NT2/D1 (cell line): ENCODE measurements around the gene ARSG.

Experiments
- SUZ12 ChIP-seq: IDR thresholded peaks from 2 replicates; pipeline ENCODE4 v1.6.1; 2011; ENCODE audit not compliant: insufficient read length, insufficient read depth; ENCODE audit errors: extremely low read depth
- YY1 ChIP-seq: IDR thresholded peaks from 2 replicates; pipeline ENCODE4 v1.6.1; 2011; ENCODE audit not compliant: insufficient read length, insufficient read depth
- ZNF274 ChIP-seq: IDR thresholded peaks from 2 replicates; pipeline ENCODE4 v1.6.1; 2011; ENCODE audit warnings: mild to moderate bottlenecking, low read depth, low read length

DNA sequence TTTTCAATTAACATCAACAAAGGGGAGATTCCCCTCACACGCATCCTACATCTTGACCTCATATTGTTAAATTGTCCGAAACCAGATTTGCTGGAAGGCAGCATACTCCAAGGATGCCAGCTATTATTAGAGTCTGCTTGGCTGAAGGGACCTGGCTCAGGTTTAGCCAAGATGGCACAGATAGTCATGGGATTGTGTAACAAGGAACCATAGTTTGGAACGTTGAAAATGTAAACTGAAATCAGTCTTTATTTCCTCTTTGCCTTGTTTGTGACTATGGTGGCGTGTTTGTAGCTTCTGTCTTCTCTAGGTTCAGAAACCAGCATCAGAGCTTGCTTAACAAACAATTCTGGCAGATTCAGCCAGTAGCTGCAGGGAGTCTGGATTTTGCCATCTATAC, 5.9 kb downstream of the ARSG start:
- TF ChIP-seq SUZ12 (no peak), YY1 (no peak), ZNF274 (no peak)
